BE2C (cell line): ENCODE results near the gene CUEDC2.
A peak's percentile ranks its signal among the peaks of the same experiment; 100 is the strongest.

ENCODE experiments used
- DNase-seq: peaks from one replicate; pipeline ENCODE4 v3.0.0-alpha.2; 2020
- H3K27me3 ChIP-seq: fragments of 250-450 bp; sonication (Bioruptor Pico); 2 replicates; pipeline ENCODE4 v1.5.1; 2020; ENCODE audit warnings: mild to moderate bottlenecking
- H3K36me3 ChIP-seq: fragments of 250-450 bp; sonication (Bioruptor Pico); 2 replicates; pipeline ENCODE4 v1.5.1; 2020; ENCODE audit warnings: mild to moderate bottlenecking
- H3K4me1 ChIP-seq: fragments of 250-450 bp; sonication (Bioruptor Pico); 2 replicates; pipeline ENCODE4 v1.5.1; 2020
- H3K4me3 ChIP-seq: 2 replicates; pipeline ENCODE4 v1.5.1; 2011; ENCODE audit warnings: low read depth, low read length
- H3K9me3 ChIP-seq: fragments of 250-450 bp; sonication (Bioruptor Pico); 2 replicates; pipeline ENCODE4 v1.5.1; 2020
- TF ChIP-seq, protein P1 (sequence below): IDR thresholded peaks from 2 replicates; pipeline ENCODE4 v1.5.1; 2012; ENCODE audit warnings: mild to moderate bottlenecking, low read depth, low read length

Gene CUEDC2

GRCh38 chr10:102399217-102400021 lies 33.0 kb downstream of the CUEDC2 start:
- H3K4me3 ChIP-seq, result peak overlapping the region; percentile 59
- H3K9me3 ChIP-seq, result no peaks in the 10 kb centered on the region
- peaks cover 3% of the 10 kb centered on the region; the same call in 1 of the 2 replicates for H3K4me1 ChIP-seq
- no peaks in the 10 kb centered on the region for H3K27me3 ChIP-seq
- TF ChIP-seq, protein P1, sequence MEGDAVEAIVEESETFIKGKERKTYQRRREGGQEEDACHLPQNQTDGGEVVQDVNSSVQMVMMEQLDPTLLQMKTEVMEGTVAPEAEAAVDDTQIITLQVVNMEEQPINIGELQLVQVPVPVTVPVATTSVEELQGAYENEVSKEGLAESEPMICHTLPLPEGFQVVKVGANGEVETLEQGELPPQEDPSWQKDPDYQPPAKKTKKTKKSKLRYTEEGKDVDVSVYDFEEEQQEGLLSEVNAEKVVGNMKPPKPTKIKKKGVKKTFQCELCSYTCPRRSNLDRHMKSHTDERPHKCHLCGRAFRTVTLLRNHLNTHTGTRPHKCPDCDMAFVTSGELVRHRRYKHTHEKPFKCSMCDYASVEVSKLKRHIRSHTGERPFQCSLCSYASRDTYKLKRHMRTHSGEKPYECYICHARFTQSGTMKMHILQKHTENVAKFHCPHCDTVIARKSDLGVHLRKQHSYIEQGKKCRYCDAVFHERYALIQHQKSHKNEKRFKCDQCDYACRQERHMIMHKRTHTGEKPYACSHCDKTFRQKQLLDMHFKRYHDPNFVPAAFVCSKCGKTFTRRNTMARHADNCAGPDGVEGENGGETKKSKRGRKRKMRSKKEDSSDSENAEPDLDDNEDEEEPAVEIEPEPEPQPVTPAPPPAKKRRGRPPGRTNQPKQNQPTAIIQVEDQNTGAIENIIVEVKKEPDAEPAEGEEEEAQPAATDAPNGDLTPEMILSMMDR, result peak; percentile 77
- peaks cover 20% of the 10 kb centered on the region for H3K36me3 ChIP-seq
- DNase-seq, result peak; percentile 89

DNA sequence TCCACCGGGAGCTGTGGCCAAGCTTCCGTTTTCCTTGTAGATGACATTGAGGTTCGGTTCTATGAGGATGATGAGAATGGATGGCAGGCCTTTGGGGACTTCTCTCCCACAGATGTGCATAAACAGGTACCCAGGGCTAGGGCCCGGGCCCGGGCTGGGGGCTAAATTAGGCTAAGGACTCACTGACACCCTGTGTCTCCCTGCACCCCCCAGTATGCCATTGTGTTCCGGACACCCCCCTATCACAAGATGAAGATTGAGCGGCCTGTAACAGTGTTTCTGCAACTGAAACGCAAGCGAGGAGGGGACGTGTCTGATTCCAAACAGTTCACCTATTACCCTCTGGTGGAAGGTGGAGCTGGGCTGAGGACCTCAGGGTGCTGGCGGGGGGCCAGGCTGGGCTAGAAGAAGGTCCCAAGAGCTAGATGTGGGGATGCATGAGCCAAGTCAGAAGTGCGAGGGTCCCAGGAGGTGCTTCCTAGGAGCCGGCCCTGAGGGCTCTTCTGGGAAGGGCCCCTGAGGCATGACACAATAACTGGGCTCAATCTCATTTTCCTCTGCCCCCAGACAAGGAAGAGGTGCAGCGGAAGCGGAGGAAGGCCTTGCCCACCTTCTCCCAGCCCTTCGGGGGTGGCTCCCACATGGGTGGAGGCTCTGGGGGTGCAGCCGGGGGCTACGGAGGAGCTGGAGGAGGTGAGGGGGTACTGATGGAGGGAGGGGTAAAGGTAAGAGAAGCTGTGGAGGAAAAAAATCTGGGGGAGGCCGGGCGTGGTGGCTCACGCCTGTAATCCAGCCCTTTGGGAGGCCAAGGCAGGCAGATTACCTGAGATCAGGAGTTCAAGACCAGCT lies 34.0 kb downstream of the CUEDC2 start:
- TF ChIP-seq, protein P1, result no peak
- no peak for DNase-seq
- Histone ChIP-seq H3K9me3 (no peaks in the 10 kb centered on the region), H3K4me3 (peak overlapping the region; percentile 59; the same call in 1 of the 2 replicates), H3K4me1 (peaks cover 3% of the 10 kb centered on the region; the same call in 1 of the 2 replicates), H3K27me3 (no peaks in the 10 kb centered on the region), H3K36me3 (peaks cover 14% of the 10 kb centered on the region)

DNA sequence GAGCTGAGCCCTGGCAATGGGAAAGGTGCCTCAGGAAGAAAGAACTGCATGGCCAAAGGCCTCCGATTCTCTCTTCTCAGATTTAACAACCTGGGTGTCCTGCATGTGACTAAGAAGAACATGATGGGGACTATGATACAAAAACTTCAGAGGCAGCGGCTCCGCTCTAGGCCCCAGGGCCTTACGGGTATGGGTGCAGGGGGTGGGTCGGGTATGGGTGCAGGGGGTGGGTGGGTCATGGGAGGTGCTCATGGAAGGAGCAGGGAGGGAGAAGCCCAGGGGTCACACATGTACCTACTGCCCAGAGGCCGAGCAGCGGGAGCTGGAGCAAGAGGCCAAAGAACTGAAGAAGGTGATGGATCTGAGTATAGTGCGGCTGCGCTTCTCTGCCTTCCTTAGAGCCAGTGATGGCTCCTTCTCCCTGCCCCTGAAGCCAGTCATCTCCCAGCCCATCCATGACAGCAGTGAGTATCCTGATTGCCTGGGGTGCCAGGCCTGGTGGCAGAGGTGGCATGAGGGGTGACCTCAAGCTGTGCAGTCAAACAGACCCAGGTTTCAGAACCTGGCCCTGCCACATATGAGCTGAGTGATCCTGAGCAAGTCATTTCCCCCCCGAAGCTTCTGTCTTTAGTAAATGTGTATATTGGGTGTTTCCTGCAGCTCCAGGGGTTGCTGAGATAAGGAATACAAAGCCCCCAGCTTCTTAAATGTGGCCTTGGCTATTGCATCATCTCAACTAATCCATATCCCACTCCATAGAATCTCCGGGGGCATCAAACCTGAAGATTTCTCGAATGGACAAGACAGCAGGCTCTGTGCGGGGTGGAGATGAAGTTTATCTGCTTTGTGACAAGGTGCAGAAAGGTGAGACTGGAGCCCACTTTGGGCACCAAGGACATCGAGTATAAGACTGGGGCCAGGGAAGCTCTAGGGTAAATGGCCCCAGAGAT lies 34.9 kb downstream of the CUEDC2 start:
- TF ChIP-seq, protein P1, result no peak
- Histone ChIP-seq H3K27me3 (no peaks in the 10 kb centered on the region), H3K4me3 (no peak overlapping the region), H3K36me3 (peaks cover 9% of the 10 kb centered on the region), H3K9me3 (no peaks in the 10 kb centered on the region), H3K4me1 (peaks cover 3% of the 10 kb centered on the region; the same call in 1 of the 2 replicates)
- DNase-seq, result no peak

DNA sequence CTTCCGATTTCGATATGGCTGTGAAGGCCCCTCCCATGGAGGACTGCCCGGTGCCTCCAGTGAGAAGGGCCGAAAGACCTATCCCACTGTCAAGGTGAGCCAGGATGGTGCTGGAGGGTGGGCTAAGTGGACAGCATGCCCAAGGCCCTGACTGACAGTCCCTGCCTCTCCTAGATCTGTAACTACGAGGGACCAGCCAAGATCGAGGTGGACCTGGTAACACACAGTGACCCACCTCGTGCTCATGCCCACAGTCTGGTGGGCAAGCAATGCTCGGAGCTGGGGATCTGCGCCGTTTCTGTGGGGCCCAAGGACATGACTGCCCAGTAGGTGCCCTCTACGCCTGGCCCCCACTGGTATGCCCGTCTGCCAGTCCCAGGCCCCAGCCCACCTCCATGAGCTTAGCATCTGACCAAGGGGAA lies 35.6 kb downstream of the CUEDC2 start:
- Histone ChIP-seq H3K4me3 (no peak overlapping the region), H3K9me3 (no peaks in the 10 kb centered on the region), H3K27me3 (no peaks in the 10 kb centered on the region), H3K36me3 (peaks cover 9% of the 10 kb centered on the region), H3K4me1 (no peaks in the 10 kb centered on the region; the same call in 1 of the 2 replicates)
- DNase-seq, result no peak
- TF ChIP-seq, protein P1, result no peak

- TF ChIP-seq, protein P1, result no peak
- Histone ChIP-seq H3K4me1 (no peaks in the 10 kb centered on the region), H3K9me3 (no peaks in the 10 kb centered on the region), H3K36me3 (peaks cover 6% of the 10 kb centered on the region), H3K27me3 (no peaks in the 10 kb centered on the region), H3K4me3 (peak overlapping the region; percentile 68)
- DNase-seq, result no peak
Measured at GRCh38 chr10:102396317-102396650, 36.1 kb downstream of the CUEDC2 start.
